Neural progenitor cell (in vitro differentiated cells): ENCODE measurements around the gene DCUN1D4. TPM values are rescaled to one million over a fixed set of nuclear protein-coding genes. Genes with fewer than 3 reads are reported as not detected.
A peak's percentile ranks its signal among the peaks of the same experiment; 100 is the strongest.

Source experiments
- DNase-seq: peaks from one replicate; pipeline ENCODE4 v3.0.0-alpha.2; 2016; ENCODE audit warnings: low spot score
- H2AFZ ChIP-seq: fragments of 200-600 bp; sonication (generic); replicated peaks from 2 replicates; pipeline ENCODE4 v1.6.1; 2016; ENCODE audit warnings: antibody characterized with exemption
- H3F3A ChIP-seq: fragments of 200-600 bp; sonication (generic); 2 replicates; pipeline ENCODE4 v1.6.1; 2016; ENCODE audit warnings: antibody characterized with exemption, low read depth
- H3K27ac ChIP-seq: fragments of 200-600 bp; sonication (generic); 2 replicates; pipeline ENCODE4 v1.5.1; 2016; ENCODE audit warnings: mild to moderate bottlenecking
- H3K27me3 ChIP-seq: fragments of 200-600 bp; sonication (generic); 2 replicates; pipeline ENCODE4 v1.6.1; 2016; ENCODE audit warnings: mild to moderate bottlenecking, moderate library complexity
- H3K36me3 ChIP-seq: fragments of 200-600 bp; sonication (generic); 2 replicates; pipeline ENCODE4 v1.5.1; 2016
- H3K4me1 ChIP-seq: fragments of 200-600 bp; sonication (generic); 2 replicates; pipeline ENCODE4 v1.6.1; 2016; ENCODE audit warnings: mixed run types
- H3K4me2 ChIP-seq: fragments of 200-600 bp; sonication (generic); 2 replicates; pipeline ENCODE4 v1.6.1; 2016
- H3K4me3 ChIP-seq: fragments of 200-600 bp; sonication (generic); 2 replicates; pipeline ENCODE4 v1.5.1; 2016
- H3K79me2 ChIP-seq: fragments of 200-600 bp; sonication (generic); 2 replicates; pipeline ENCODE4 v1.6.1; 2016; ENCODE audit warnings: low read depth
- H3K9ac ChIP-seq: fragments of 200-600 bp; sonication (generic); 2 replicates; pipeline ENCODE4 v1.6.1; 2016
- H3K9me3 ChIP-seq: fragments of 200-600 bp; sonication (generic); 2 replicates; pipeline ENCODE4 v1.5.1; 2016; ENCODE audit warnings: low read depth
- H4K20me1 ChIP-seq: fragments of 200-600 bp; sonication (generic); 2 replicates; pipeline ENCODE4 v1.6.1; 2016; ENCODE audit warnings: low read depth
- H3K27ac Mint-ChIP-seq: 3 replicates; pipeline ENCODE4 v1.8.0; 2021; ENCODE audit warnings: mixed read lengths
- H3K27me3 Mint-ChIP-seq: 2 replicates; pipeline ENCODE4 v1.8.0; 2022; ENCODE audit warnings: low read depth, mild to moderate bottlenecking, inconsistent platforms, moderate library complexity, mixed read lengths; ENCODE audit not compliant: insufficient read depth
- H3K36me3 Mint-ChIP-seq: 3 replicates; pipeline ENCODE4 v1.8.0; 2021; ENCODE audit warnings: mixed read lengths
- H3K4me1 Mint-ChIP-seq: 3 replicates; pipeline ENCODE4 v1.8.0; 2021; ENCODE audit warnings: mixed read lengths
- H3K4me3 Mint-ChIP-seq: 3 replicates; pipeline ENCODE4 v1.8.0; 2021; ENCODE audit warnings: mild to moderate bottlenecking, moderate library complexity, mixed read lengths
- H3K9me3 Mint-ChIP-seq: 3 replicates; pipeline ENCODE4 v1.8.0; 2020; ENCODE audit warnings: mixed read lengths
- EZH2 ChIP-seq: fragments of 200-600 bp; sonication (generic); IDR thresholded peaks from 2 replicates; pipeline ENCODE4 v1.6.1; 2017; ENCODE audit warnings: antibody characterized with exemption, mild to moderate bottlenecking, moderate library complexity
- EZH2phosphoT487 ChIP-seq: fragments of 200-600 bp; sonication (generic); IDR thresholded peaks from 2 replicates; pipeline ENCODE4 v1.6.1; 2017; ENCODE audit warnings: antibody characterized with exemption
- total RNA-seq: library from RNA; depleted of rRNA; stranded (reverse); fragments of >200 nt; gene quantifications from 2 replicates; pipeline ENCODE4 v1.2.3, GENCODE V29; 2015; ENCODE audit warnings: low replicate concordance
- TF ChIP-seq, protein P1 (sequence below): fragments of 200-600 bp; sonication (generic); IDR thresholded peaks from 2 replicates; pipeline ENCODE4 v1.5.1; 2017; ENCODE audit warnings: antibody characterized with exemption, mild to moderate bottlenecking

The DCUN1D4 gene
- total RNA-seq, 1 donor from 2014 or later: 180 TPM

DNA sequence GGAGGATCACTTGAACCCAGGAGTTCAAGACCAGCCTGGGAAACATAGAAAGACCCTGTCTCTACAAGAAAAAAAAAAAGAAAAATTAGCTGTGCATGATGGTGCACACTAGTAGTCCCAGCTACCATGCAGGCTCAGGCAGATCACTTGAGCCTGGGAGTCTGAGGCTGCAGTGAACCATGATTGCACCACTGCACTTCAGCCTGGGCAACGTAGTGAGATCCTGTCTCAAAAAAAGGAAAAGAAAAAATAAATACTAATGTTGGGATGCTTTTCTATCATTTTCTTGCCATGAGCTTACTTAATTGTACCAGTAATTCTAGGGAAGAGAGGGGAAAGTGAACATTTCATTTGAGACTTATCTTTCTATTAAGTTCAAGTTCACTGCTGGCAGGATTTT, 19.8 kb downstream of the DCUN1D4 start:
- peaks cover 14% of the 10 kb centered on the region for H3K4me1 Mint-ChIP-seq
- no peak overlapping the region for H3K27ac Mint-ChIP-seq
- H4K20me1 ChIP-seq: peaks cover 70% of the 10 kb centered on the region

DNA sequence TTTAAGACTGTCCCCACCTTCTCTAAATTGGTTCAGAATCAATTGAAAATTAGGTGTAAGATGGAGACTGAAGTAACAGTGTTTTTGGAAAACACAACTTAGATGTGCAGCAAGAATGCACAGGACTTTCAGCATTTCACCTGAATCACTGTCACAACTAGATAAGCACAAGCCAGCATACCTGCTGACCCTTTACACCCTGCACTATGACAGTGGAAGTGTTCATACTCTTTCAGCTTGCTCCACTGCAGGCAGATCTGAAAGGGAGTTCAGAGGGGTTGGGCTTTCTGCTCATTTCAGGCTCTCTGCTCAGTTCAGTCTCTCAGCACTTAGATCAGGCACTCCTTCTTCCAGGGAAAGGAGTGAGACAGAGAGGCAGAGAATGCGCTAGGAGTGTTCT, 22.8 kb downstream of the DCUN1D4 start:
- H3K27ac ChIP-seq: peak overlapping the region; percentile 51
- no peak overlapping the region for H2AFZ ChIP-seq
- H3K9me3 ChIP-seq: no peaks in the 10 kb centered on the region
- H3K4me1 Mint-ChIP-seq: peaks cover 4% of the 10 kb centered on the region
- H3K27me3 ChIP-seq: no peaks in the 10 kb centered on the region
- H3K4me2 ChIP-seq: no peak overlapping the region
- no peak for TF ChIP-seq EZH2
- TF ChIP-seq EZH2phosphoT487: no peak
- TF ChIP-seq, protein P1, sequence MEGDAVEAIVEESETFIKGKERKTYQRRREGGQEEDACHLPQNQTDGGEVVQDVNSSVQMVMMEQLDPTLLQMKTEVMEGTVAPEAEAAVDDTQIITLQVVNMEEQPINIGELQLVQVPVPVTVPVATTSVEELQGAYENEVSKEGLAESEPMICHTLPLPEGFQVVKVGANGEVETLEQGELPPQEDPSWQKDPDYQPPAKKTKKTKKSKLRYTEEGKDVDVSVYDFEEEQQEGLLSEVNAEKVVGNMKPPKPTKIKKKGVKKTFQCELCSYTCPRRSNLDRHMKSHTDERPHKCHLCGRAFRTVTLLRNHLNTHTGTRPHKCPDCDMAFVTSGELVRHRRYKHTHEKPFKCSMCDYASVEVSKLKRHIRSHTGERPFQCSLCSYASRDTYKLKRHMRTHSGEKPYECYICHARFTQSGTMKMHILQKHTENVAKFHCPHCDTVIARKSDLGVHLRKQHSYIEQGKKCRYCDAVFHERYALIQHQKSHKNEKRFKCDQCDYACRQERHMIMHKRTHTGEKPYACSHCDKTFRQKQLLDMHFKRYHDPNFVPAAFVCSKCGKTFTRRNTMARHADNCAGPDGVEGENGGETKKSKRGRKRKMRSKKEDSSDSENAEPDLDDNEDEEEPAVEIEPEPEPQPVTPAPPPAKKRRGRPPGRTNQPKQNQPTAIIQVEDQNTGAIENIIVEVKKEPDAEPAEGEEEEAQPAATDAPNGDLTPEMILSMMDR: no peak
- peaks cover 88% of the 10 kb centered on the region for H3K79me2 ChIP-seq
- no peak overlapping the region for H3K27ac Mint-ChIP-seq
- peaks cover 26% of the 10 kb centered on the region for H3K36me3 Mint-ChIP-seq
- H3K36me3 ChIP-seq: peaks cover 20% of the 10 kb centered on the region
- peaks cover 23% of the 10 kb centered on the region for H3K4me1 ChIP-seq
- no peak overlapping the region for H3K4me3 Mint-ChIP-seq
- no peak for DNase-seq
- H3K9me3 Mint-ChIP-seq: no peaks in the 10 kb centered on the region
- no peaks in the 10 kb centered on the region for H3K27me3 Mint-ChIP-seq
- peaks cover 8% of the 10 kb centered on the region for H3F3A ChIP-seq
- peaks cover 41% of the 10 kb centered on the region for H4K20me1 ChIP-seq
- no peak overlapping the region for H3K9ac ChIP-seq
- H3K4me3 ChIP-seq: no peak overlapping the region

More for the DNA sequence above, 19.8 kb downstream of the DCUN1D4 start:
- H3K36me3 ChIP-seq: peaks cover 14% of the 10 kb centered on the region
- no peak for TF ChIP-seq EZH2phosphoT487
- TF ChIP-seq, protein P1: no peak
- TF ChIP-seq EZH2: no peak
- H3K9me3 Mint-ChIP-seq: no peaks in the 10 kb centered on the region
- H3F3A ChIP-seq: peaks cover 5% of the 10 kb centered on the region
- H3K27ac ChIP-seq: no peak overlapping the region
- no peak for DNase-seq
- no peak overlapping the region for H3K9ac ChIP-seq
- H3K4me3 ChIP-seq: no peak overlapping the region
- H3K27me3 ChIP-seq: no peaks in the 10 kb centered on the region
- H3K4me3 Mint-ChIP-seq: no peak overlapping the region
- no peak overlapping the region for H2AFZ ChIP-seq
- peaks cover 49% of the 10 kb centered on the region for H3K4me1 ChIP-seq
- no peak overlapping the region for H3K4me2 ChIP-seq
- H3K79me2 ChIP-seq: peaks cover 91% of the 10 kb centered on the region
- H3K27me3 Mint-ChIP-seq: no peaks in the 10 kb centered on the region
- H3K36me3 Mint-ChIP-seq: peaks cover 23% of the 10 kb centered on the region
- no peaks in the 10 kb centered on the region for H3K9me3 ChIP-seq

DNA sequence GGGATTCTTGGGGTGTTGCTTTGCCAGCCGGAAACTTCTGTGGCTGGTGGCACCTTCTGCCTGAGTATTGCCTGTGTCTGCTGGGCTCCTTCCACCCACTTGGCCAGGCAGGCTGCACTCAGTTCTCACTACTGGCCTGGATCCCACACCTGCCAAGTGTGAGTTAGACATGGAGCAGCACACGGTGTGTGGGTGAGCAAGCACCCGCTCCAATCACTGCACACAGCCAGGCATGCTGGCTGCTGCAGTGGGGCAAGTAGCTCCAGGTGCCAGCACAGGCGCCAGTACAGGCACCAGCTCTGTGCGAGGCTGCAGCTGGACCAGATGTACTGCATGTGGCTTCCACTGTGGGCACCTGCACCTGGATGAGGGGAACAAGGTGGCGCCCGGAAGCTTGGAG, 23.9 kb downstream of the DCUN1D4 start:
- Mint-ChIP-seq H3K36me3 (peaks cover 35% of the 10 kb centered on the region), H3K4me1 (no peaks in the 10 kb centered on the region), H3K4me3 (no peak overlapping the region), H3K9me3 (no peaks in the 10 kb centered on the region), H3K27ac (no peak overlapping the region), H3K27me3 (no peaks in the 10 kb centered on the region)
- Histone ChIP-seq H3K79me2 (peaks cover 88% of the 10 kb centered on the region), H3K4me3 (no peak overlapping the region), H3K36me3 (peaks cover 21% of the 10 kb centered on the region), H4K20me1 (peaks cover 30% of the 10 kb centered on the region), H3K9me3 (no peaks in the 10 kb centered on the region), H3K27me3 (no peaks in the 10 kb centered on the region), H2AFZ (no peak overlapping the region), H3F3A (peaks cover 8% of the 10 kb centered on the region), H3K9ac (no peak overlapping the region), H3K27ac (no peak overlapping the region), H3K4me1 (peaks cover 17% of the 10 kb centered on the region), H3K4me2 (no peak overlapping the region)
- no peak for DNase-seq
- TF ChIP-seq EZH2phosphoT487: no peak
- TF ChIP-seq, protein P1: no peak
- TF ChIP-seq EZH2: no peak
